Lower lobe of right lung (tissue), 2 donors: ENCODE results near the gene VEGFA. TPM values are rescaled to one million over a fixed set of nuclear protein-coding genes. Genes with fewer than 3 reads are reported as not detected.

Source experiments
- ATAC-seq, 2 donors: fragments of 200-7000 bp; cut with Tn5 transposase; one replicate each; pipeline ENCODE4 v1.9.1; 2020 to 2022; ENCODE audit warnings: mild to moderate bottlenecking in 2 of 2, moderate library complexity in 2 of 2
- DNase-seq: peaks from one replicate; pipeline ENCODE4 v3.0.0-alpha.2; 2020
- H3K27ac ChIP-seq: fragments of 200-600 bp; one replicate; pipeline ENCODE4 v1.8.0; 2022
- H3K27me3 ChIP-seq: fragments of 200-600 bp; one replicate; pipeline ENCODE4 v1.8.0; 2022; ENCODE audit warnings: low read depth
- H3K36me3 ChIP-seq: fragments of 200-600 bp; one replicate; pipeline ENCODE4 v1.8.0; 2022; ENCODE audit warnings: mild to moderate bottlenecking
- H3K4me1 ChIP-seq: fragments of 200-600 bp; one replicate; pipeline ENCODE4 v1.8.0; 2022
- H3K4me3 ChIP-seq: fragments of 200-600 bp; one replicate; pipeline ENCODE4 v1.8.0; 2022; ENCODE audit warnings: mild to moderate bottlenecking
- H3K9me3 ChIP-seq: fragments of 200-600 bp; one replicate; pipeline ENCODE4 v1.8.0; 2022
- intact Hi-C: fragments of 100-400 bp; cut with DNase I; formaldehyde crosslinking; loops from one replicate; pipeline ENCODE4 v1.11.0; 2022
- total RNA-seq: library from RNA; stranded (reverse); fragmentation: NEBNext Ultra II Directional; extraction: Animal tissue kit (Norgen Biotek cat#: 25700); gene quantifications from one replicate; pipeline ENCODE4 v1.2.1, GENCODE V29; 2021
- TF ChIP-seq, protein P1 (sequence below): fragments of 200-600 bp; IDR thresholded peaks from one replicate; pipeline ENCODE4 v1.8.0; 2022; ENCODE audit warnings: antibody characterized with exemption, mild to moderate bottlenecking
- donor health status: DM: no; HTN: yes; CAD: no; lungs with severe emphysema.

VEGFA gene
- total RNA-seq, 1 donor from 2014 or later = 196 TPM

DNA sequence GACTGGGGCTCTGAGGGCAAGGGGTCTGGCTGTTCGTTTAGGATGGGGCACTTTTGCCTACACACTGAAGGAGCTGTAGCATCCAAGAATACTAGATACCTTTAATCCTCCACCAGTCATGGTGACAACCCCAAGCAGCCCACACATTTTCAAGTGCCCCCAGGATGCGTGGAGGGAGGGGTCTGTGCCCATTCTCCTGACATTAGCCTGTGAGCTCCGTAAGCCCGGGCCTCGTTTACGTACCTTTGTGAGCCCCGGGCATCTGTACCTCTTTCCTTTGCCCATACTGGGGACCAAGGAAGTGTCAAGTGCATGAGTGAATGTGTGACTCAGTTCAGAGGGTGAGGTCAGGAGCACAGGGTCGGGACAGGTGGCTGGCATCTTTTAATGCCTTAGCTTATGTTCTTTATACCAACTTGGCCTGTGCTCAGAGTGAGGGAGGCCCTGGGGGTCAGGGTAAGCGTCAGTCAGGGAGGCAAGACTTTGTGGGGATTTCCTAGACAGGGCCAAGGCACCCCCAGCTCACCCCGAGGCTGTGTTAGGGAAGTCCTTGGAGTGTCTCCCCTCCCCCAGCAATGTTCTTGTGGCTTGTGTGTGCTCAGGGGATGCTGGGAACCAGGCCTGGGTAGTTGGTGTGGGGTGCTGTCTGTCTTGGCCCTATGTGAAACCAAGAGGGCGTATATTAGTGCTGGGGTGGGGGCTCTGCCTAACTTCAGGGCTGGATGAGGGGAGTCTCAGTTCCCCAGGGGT is 12.9 kb downstream of the VEGFA start:
- Histone ChIP-seq H3K27me3 (no peaks in the 10 kb centered on the region), H3K4me3 (no peak overlapping the region), H3K4me1 (peaks cover 5% of the 10 kb centered on the region), H3K36me3 (peaks cover 85% of the 10 kb centered on the region), H3K9me3 (no peaks in the 10 kb centered on the region), H3K27ac (no peak overlapping the region)
- TF ChIP-seq, protein P1, sequence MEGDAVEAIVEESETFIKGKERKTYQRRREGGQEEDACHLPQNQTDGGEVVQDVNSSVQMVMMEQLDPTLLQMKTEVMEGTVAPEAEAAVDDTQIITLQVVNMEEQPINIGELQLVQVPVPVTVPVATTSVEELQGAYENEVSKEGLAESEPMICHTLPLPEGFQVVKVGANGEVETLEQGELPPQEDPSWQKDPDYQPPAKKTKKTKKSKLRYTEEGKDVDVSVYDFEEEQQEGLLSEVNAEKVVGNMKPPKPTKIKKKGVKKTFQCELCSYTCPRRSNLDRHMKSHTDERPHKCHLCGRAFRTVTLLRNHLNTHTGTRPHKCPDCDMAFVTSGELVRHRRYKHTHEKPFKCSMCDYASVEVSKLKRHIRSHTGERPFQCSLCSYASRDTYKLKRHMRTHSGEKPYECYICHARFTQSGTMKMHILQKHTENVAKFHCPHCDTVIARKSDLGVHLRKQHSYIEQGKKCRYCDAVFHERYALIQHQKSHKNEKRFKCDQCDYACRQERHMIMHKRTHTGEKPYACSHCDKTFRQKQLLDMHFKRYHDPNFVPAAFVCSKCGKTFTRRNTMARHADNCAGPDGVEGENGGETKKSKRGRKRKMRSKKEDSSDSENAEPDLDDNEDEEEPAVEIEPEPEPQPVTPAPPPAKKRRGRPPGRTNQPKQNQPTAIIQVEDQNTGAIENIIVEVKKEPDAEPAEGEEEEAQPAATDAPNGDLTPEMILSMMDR = no peak
- DNase-seq = no peak
- ATAC-seq = no peak
- intact Hi-C loops = no loop called here

- DNase-seq (peak; percentile 10), ATAC-seq (no peak)
- no peaks in the 10 kb centered on the region for H3K27me3 ChIP-seq
- peaks cover 71% of the 10 kb centered on the region for H3K36me3 ChIP-seq
- H3K27ac ChIP-seq = no peak overlapping the region
- H3K9me3 ChIP-seq = no peaks in the 10 kb centered on the region
- H3K4me1 ChIP-seq = peaks cover 5% of the 10 kb centered on the region
- H3K4me3 ChIP-seq = no peak overlapping the region
- TF ChIP-seq, protein P1 = no peak
- intact Hi-C loops = no loop called here
Observed at GRCh38 chr6:43784049-43784855, 14.2 kb downstream of the VEGFA start.

GRCh38 chr6:43785220-43785752 is 15.3 kb downstream of the VEGFA start:
- Histone ChIP-seq H3K27me3 (no peaks in the 10 kb centered on the region), H3K4me1 (no peaks in the 10 kb centered on the region), H3K36me3 (peaks cover 61% of the 10 kb centered on the region), H3K9me3 (no peaks in the 10 kb centered on the region), H3K4me3 (no peak overlapping the region), H3K27ac (no peak overlapping the region)
- intact Hi-C loops = no loop called here
- TF ChIP-seq, protein P1 = no peak
- ATAC-seq (no peak), DNase-seq (peak; percentile 30)

GRCh38 chr6:43785904-43786303 is 15.9 kb downstream of the VEGFA start:
- Histone ChIP-seq H3K4me3 (no peak overlapping the region), H3K36me3 (peaks cover 55% of the 10 kb centered on the region), H3K9me3 (no peaks in the 10 kb centered on the region), H3K27me3 (no peaks in the 10 kb centered on the region), H3K4me1 (no peaks in the 10 kb centered on the region), H3K27ac (no peak overlapping the region)
- DNase-seq (no peak), ATAC-seq (no peak)
- TF ChIP-seq, protein P1 = no peak
- intact Hi-C loops = no loop called here

DNA sequence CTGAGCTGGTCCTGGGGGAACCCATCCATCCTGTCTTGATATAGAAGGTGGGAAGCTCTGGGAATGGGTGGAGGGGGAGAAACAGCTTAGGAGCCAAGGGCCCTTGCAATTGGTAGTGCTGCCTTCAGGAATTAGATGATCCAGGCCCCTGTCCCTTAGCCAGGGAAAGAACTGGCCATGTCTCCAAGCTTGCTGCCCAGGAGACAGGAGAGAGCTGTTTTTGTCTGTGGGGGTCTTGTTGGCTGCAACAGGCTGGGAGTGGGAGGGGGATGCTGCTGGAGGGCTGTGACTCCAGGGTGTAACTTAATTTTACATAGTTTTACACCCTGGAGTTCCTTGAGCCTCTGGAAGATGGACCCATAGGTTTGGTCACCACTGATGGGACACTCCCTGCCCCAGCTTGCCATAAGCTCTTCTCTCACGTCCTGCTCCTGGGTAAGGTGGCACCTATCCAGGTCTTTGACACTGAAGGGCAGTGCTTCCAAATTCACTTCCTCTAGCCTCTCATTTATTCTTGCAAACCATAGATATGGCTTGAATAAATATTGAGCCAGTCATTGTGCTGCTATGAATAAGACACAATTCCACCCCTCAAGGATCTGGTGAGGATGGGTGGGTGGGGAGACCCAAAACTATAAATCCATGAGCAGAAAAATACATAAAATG is 16.8 kb downstream of the VEGFA start:
- Histone ChIP-seq H3K4me1 (no peaks in the 10 kb centered on the region), H3K4me3 (no peak overlapping the region), H3K36me3 (peaks cover 46% of the 10 kb centered on the region), H3K27me3 (no peaks in the 10 kb centered on the region), H3K27ac (no peak overlapping the region), H3K9me3 (no peaks in the 10 kb centered on the region)
- ATAC-seq (no peak), DNase-seq (peak; percentile 15)
- TF ChIP-seq, protein P1 = no peak
- intact Hi-C loops = no loop called here
